Vagina (tissue), 2 donors: ENCODE results near the gene MYO9A. TPM values are rescaled to one million over a fixed set of nuclear protein-coding genes. Genes with fewer than 3 reads are reported as not detected.

Experiments used
- DNase-seq, 2 donors: peaks; one replicate each; pipeline ENCODE4 v3.0.0-alpha.2; 2017; ENCODE audit errors: extremely low spot score in 2 of 2
- H3K27ac ChIP-seq: fragments of 200-600 bp; sonication (generic); one replicate; pipeline ENCODE4 v1.5.1; 2019
- H3K27me3 ChIP-seq: fragments of 200-600 bp; sonication (generic); one replicate; pipeline ENCODE4 v1.5.1; 2019
- H3K36me3 ChIP-seq, 2 donors: fragments of 200-600 bp; sonication (generic); one replicate each; pipeline ENCODE4 v1.5.1; 2017 to 2019
- H3K4me1 ChIP-seq: fragments of 200-600 bp; sonication (generic); one replicate; pipeline ENCODE4 v1.5.1; 2019
- H3K4me3 ChIP-seq, 2 donors: fragments of 200-600 bp; sonication (generic); 1 replicate in 1 of 2; 2 replicates in 1 of 2; pipeline ENCODE4 v1.5.1; 2016 to 2019
- H3K9me3 ChIP-seq: fragments of 200-600 bp; sonication (generic); one replicate; pipeline ENCODE4 v1.5.1; 2019
- CTCF ChIP-seq, 3 experiments: fragments of 450-650 bp in 2 of 3; fragments of 200-600 bp in 1 of 3; sonication (generic) in 1 of 3; IDR thresholded peaks; one replicate each; pipeline ENCODE4 v1.5.1; 2017 to 2019; ENCODE audit warnings: antibody characterized with exemption in 3 of 3, mild to moderate bottlenecking in 2 of 3, moderate library complexity in 2 of 3
- POLR2A ChIP-seq, 2 donors: fragments of 450-650 bp; IDR thresholded peaks; one replicate each; pipeline ENCODE4 v1.6.1; 2017; ENCODE audit warnings: antibody characterized with exemption in 2 of 2, mild to moderate bottlenecking in 2 of 2, moderate library complexity in 2 of 2
- POLR2AphosphoS5 ChIP-seq, 2 donors: sonication (generic); formaldehyde crosslinking; IDR thresholded peaks; one replicate each; pipeline ENCODE4 v1.9.0; 2017; ENCODE audit warnings: antibody characterized with exemption in 2 of 2, mild to moderate bottlenecking in 2 of 2, low read depth in 1 of 2; ENCODE audit not compliant: insufficient read depth in 1 of 2
- intact Hi-C: fragments of 100-400 bp; cut with DNase I; formaldehyde crosslinking; loops from one replicate; pipeline ENCODE4 v1.15.1; 2023
- small RNA-seq: library from RNA; depleted of rRNA; stranded (forward); fragments of <200 nt; gene quantifications from one replicate; pipeline ENCODE3, GENCODE V24; 2016
- total RNA-seq: library from RNA; depleted of rRNA; stranded (reverse); fragments of >200 nt; gene quantifications from one replicate; pipeline ENCODE4 v1.2.3, GENCODE V29; 2016

The MYO9A gene
- total RNA-seq, 1 donor from 2014 or later: 50.3 TPM

- DNase-seq: no peak
- H3K9me3 ChIP-seq: no peaks in the 10 kb centered on the region
- no peak overlapping the region for H3K4me3 ChIP-seq
- H3K27ac ChIP-seq: no peak overlapping the region
- H3K27me3 ChIP-seq: no peaks in the 10 kb centered on the region
- H3K36me3 ChIP-seq: peaks cover 0 to 12% of the 10 kb centered on the region in 2 donors
- TF ChIP-seq POLR2A (IDR thresholded peaks at IDR 0.05) (no peak), POLR2AphosphoS5 (IDR thresholded peaks at IDR 0.05; ENCODE audit: insufficient read depth in 1 of 2, low read depth in 1 of 2) (no peak), CTCF (IDR thresholded peaks at IDR 0.05) (no peak)
- intact Hi-C loops: no loop called here
- H3K4me1 ChIP-seq: no peaks in the 10 kb centered on the region
These were observed 342.1 kb downstream of the MYO9A start for GRCh38 chr15:71775856-71776255.

- no peak for DNase-seq
- no peaks in the 10 kb centered on the region for H3K4me1 ChIP-seq
- intact Hi-C loops: no loop called here
- no peak overlapping the region for H3K27ac ChIP-seq
- no peak for TF ChIP-seq CTCF (IDR thresholded peaks at IDR 0.05)
- no peak for TF ChIP-seq POLR2A (IDR thresholded peaks at IDR 0.05)
- TF ChIP-seq POLR2AphosphoS5 (IDR thresholded peaks at IDR 0.05; ENCODE audit: insufficient read depth in 1 of 2, low read depth in 1 of 2): no peak
- H3K9me3 ChIP-seq: no peaks in the 10 kb centered on the region
- H3K4me3 ChIP-seq: no peak overlapping the region
- H3K36me3 ChIP-seq: peaks cover 0 to 14% of the 10 kb centered on the region in 2 donors
- no peaks in the 10 kb centered on the region for H3K27me3 ChIP-seq
These were observed 344.6 kb downstream of the MYO9A start for GRCh38 chr15:71773206-71773859.

Small RNAs within 50 kb of the gene (small RNA-seq; reads per million reads assigned to genes)
- gene RNA5SP399 (not detected), gene RNU2-65P (not detected)

Other genes starting within 250 kb of the MYO9A start
- gene SENP8, start 253 bp upstream of the MYO9A start, total RNA-seq: 3.9 TPM
- 7.4 TPM for gene GRAMD2A, start 79.6 kb upstream of the MYO9A start, total RNA-seq
- gene PKM, start 113.0 kb upstream of the MYO9A start, total RNA-seq: 484 TPM
- 62.6 TPM for gene PARP6, start 154.4 kb upstream of the MYO9A start, total RNA-seq
- 7.1 TPM for gene CELF6, start 202.0 kb upstream of the MYO9A start, total RNA-seq